Measurements from ENCODE around the gene MRTFA.
A peak's percentile ranks its signal among the peaks of the same experiment; 100 is the strongest.
"Not testable (repeated sequence)": the region's sequence is repeated elsewhere in the genome, so short reads cannot be mapped to it uniquely, and the experiment has no call there.

Gene MRTFA

DNA sequence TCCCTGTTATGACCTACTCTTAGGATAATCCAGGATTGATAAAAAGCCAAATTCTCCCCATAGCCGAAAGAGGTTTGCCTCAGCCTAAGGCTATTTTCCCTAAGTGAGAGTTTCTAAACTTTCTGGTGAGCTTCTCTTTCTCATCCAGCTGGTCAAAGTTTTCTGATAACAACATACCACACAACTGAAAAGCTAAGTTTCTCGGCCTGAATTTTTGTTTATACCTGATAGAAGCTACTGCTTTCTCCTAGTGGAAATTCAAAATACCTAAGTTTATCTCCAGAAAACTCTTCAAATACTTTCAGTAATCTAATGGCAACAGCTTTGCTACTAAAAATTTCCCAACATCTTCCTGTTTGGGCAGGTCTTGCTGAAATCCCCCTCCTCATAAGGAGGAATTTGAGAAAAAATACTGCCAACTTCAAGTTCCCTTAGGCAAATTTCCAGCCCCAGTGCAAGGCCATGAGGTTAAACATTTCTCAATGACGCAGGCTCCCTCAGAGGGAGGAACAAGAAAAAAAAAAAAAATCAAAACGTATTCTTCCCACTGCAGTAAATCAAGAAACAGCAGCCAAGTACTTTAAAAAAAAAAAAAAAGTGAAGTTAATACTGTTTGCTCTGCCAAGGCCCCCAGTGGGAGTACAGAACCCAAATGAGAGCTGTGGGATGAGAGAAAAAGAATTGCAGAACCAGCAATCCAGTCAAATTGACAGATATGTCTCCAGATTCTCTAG lies 127.0 kb downstream of the MRTFA start:
- DNase-seq (no peak), ATAC-seq (replicated peaks) (no peak)
- Mint-ChIP-seq H3K9me3 (no peaks in the 10 kb centered on the region), H3K27ac (no peak overlapping the region), H3K4me1 (ENCODE audit: low read depth in 2 of 2) (peaks cover 0 to 10% of the 10 kb centered on the region in 2 donors), H3K36me3 (ENCODE audit: insufficient read depth) (peaks cover 7% of the 10 kb centered on the region), H3K27me3 (no peaks in the 10 kb centered on the region), H3K4me3 (no peak overlapping the region)

DNA sequence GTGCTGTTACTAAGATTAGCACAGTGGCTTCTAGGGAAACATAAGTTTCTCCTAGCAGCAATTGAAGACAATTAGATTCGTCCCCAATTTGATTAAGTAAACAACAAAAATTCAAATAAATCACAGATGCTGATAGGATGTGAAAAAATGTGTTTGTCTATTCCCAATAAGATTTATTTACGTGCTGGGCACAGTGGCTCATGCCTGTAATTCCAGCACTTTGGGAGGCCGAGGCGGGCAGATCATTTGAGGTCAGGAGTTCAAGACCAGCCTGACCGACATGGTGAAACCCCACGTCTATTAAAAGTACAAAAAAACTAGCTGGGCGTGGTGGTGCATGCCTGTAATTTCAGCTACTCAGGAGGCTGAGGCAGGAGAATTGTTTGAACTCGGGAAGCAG lies 128.5 kb downstream of the MRTFA start:
- not testable (repeated sequence) for H3K36me3 Mint-ChIP-seq (ENCODE audit: insufficient read depth); H3K9me3 Mint-ChIP-seq; H3K27ac Mint-ChIP-seq; H3K27me3 Mint-ChIP-seq; ATAC-seq (replicated peaks); DNase-seq; H3K4me3 Mint-ChIP-seq
- peaks cover under 1 to 13% of the 10 kb centered on the region in 2 donors for H3K4me1 Mint-ChIP-seq (ENCODE audit: low read depth in 2 of 2)

DNA sequence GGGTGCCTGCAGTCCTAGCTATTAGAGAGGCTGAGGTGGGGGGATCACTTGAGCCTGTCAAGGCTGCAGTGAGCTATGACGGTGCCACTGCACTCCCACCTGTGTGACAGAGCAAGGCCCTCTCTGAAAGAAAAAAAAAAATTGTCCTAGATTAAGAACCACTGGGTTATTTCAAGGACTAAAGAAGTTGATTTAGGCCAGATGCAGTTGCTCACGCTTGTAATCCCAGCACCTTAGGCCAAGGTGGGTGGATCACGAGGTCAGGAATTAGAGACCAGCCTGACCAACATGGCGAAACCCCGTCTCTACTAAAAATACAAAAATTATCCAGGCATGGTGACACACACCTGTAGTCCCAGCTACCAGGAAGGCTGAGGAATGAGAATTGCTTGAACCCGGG lies 129.0 kb downstream of the MRTFA start:
- no peak for DNase-seq
- no peaks in the 10 kb centered on the region for H3K27me3 Mint-ChIP-seq
- no peak overlapping the region for H3K4me3 Mint-ChIP-seq
- no peak for ATAC-seq (replicated peaks)
- no peak overlapping the region for H3K27ac Mint-ChIP-seq
- peaks cover 4 to 13% of the 10 kb centered on the region in 2 donors for H3K4me1 Mint-ChIP-seq (ENCODE audit: low read depth in 2 of 2)
- peaks cover 4% of the 10 kb centered on the region for H3K36me3 Mint-ChIP-seq (ENCODE audit: insufficient read depth)
- no peaks in the 10 kb centered on the region for H3K9me3 Mint-ChIP-seq

DNA sequence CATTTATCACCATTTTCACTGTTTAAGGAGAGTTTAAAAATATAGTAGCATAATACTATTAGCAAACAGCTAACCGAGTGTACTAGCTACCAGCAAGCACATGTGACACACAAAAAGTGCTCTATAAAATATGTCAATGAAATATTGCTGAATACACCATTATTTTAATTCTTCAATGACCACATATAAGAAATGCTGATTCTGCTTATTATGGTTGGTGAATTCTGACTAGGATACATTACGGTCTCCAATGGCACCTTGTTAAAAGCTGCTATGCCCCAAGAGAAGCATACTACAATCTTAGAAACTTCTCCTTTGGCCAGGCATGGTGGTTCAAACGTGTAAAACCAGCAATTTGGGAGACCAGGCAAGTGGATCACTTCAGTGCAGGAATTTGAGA lies 129.8 kb downstream of the MRTFA start:
- Mint-ChIP-seq H3K27me3 (no peaks in the 10 kb centered on the region), H3K4me3 (no peak overlapping the region), H3K9me3 (no peaks in the 10 kb centered on the region), H3K36me3 (ENCODE audit: insufficient read depth) (peaks cover 4% of the 10 kb centered on the region), H3K4me1 (ENCODE audit: low read depth in 2 of 2) (peaks cover 4 to 13% of the 10 kb centered on the region in 2 donors), H3K27ac (no peak overlapping the region)
- no peak for DNase-seq
- ATAC-seq (replicated peaks): no peak

DNA sequence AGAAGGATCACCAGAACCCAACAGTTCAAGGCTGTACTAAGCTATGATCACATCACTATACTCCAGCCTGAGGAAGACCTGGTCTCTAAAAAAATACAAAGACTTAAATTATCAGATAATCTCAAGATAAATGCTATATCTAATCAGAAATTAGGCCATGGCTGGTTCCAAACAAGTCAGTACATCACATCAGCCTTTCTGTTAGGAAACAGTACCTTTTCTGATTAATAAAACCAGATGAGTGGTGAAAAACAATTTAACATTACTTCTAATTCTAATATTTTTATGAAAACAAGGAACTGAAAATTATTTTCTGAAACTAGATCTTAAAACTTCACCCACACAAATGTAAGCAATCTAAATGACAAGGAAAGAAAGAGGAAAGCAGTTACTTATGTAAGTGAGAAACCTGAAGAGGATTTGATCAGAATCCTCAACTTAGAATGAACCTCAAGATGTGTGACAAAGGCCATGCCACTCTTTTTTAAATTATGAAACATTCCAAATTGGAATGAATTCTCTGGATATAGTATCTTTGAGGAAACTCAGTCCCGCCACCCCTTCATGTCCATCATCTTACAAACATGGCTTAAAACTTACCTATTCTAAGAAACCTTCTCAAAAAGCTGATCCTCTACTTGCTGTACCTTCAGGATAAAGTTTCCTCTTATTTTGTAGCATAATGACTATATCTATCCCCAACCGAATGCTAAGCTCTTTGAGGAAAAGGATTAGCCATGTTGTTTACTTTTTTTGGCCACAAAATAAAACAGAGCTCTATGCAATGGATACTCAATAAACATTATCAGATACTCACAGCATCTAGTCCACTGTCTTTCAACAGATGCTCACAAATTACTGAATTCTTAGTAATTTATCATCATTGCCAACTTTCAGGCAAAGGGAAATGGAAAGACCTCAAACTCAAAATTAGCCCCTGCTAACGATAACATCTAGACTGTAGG lies 132.0 kb downstream of the MRTFA start:
- H3K4me1 Mint-ChIP-seq (ENCODE audit: low read depth in 2 of 2): peaks cover 4 to 7% of the 10 kb centered on the region in 2 donors
- H3K4me3 Mint-ChIP-seq: no peak overlapping the region
- peak overlapping the region; percentile 13 to 54 for H3K27ac Mint-ChIP-seq
- ATAC-seq (replicated peaks) (no peak), DNase-seq (no peak)
- peaks cover 9% of the 10 kb centered on the region for H3K36me3 Mint-ChIP-seq (ENCODE audit: insufficient read depth)
- H3K27me3 Mint-ChIP-seq: no peaks in the 10 kb centered on the region
- no peaks in the 10 kb centered on the region for H3K9me3 Mint-ChIP-seq

DNA sequence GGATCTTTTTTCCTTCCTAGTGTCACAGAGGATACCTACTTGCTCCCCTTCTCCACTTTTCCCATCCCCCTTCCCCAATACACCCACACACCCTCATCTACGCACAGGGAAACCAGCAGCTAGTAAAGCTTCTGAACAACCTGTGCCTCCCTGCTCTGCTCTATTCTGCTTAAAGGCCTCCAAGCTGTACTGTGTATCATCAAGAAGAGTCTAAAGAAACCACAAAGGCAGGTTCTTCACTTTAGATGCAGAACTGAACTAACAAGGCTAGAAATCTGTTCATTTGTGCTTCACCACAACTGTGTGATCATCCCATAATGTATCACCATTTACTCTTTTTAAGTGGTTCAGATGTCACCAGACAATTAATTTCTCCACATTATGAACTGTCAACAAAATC lies 133.6 kb downstream of the MRTFA start:
- H3K36me3 Mint-ChIP-seq (ENCODE audit: insufficient read depth): peaks cover 9% of the 10 kb centered on the region
- no peaks in the 10 kb centered on the region for H3K9me3 Mint-ChIP-seq
- peaks cover 4 to 7% of the 10 kb centered on the region in 2 donors for H3K4me1 Mint-ChIP-seq (ENCODE audit: low read depth in 2 of 2)
- H3K4me3 Mint-ChIP-seq: no peak overlapping the region
- H3K27ac Mint-ChIP-seq: peak overlapping the region in 1 of 2 donors; percentile 66
- no peaks in the 10 kb centered on the region for H3K27me3 Mint-ChIP-seq
- no peak for ATAC-seq (replicated peaks)
- no peak for DNase-seq

DNA sequence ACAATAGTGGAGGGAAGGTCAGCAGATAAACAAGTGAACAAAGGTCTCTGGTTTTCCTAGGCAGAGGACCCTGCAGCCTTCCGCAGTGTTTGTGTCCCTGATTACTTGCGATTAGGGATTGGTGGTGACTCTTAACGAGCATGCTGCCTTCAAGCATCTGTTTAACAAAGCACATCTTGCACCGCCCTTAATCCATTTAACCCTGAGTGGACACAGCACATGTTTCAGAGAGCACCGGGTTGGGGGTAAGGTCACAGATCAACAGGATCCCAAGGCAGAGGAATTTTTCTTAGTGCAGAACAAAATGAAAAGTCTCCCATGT lies 136.1 kb downstream of the MRTFA start:
- DNase-seq; H3K27ac Mint-ChIP-seq; H3K27me3 Mint-ChIP-seq; ATAC-seq (replicated peaks); H3K4me3 Mint-ChIP-seq; H3K9me3 Mint-ChIP-seq; H3K36me3 Mint-ChIP-seq (ENCODE audit: insufficient read depth): not testable (repeated sequence)
- H3K4me1 Mint-ChIP-seq (ENCODE audit: low read depth in 2 of 2): peaks cover 10 to 11% of the 10 kb centered on the region in 2 donors

DNA sequence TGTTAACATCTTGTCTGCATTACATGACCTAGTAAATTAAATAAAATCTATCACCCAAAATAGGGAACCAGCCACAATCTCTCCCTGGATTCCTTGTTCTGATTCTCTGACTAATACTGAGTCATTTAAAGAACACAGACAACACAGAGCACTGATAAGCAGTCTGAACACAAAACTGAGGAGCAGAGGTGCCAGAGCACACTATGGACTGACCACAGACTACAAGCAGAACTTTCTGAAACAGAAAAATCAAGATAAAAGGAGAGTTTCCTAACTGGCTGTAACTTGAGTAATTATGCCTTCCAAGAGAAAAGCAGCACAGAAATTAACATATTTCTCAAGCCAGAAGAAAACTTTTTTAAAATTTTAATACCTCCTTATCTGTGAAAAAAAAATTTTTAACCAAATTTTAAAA lies 137.3 kb downstream of the MRTFA start:
- Mint-ChIP-seq H3K27me3 (no peaks in the 10 kb centered on the region), H3K4me3 (no peak overlapping the region), H3K27ac (peak overlapping the region in 1 of 2 donors; percentile 42), H3K9me3 (no peaks in the 10 kb centered on the region), H3K36me3 (ENCODE audit: insufficient read depth) (peaks cover 6% of the 10 kb centered on the region), H3K4me1 (ENCODE audit: low read depth in 2 of 2) (peaks cover 4 to 10% of the 10 kb centered on the region in 2 donors)
- DNase-seq (no peak), ATAC-seq (replicated peaks) (no peak)

DNA sequence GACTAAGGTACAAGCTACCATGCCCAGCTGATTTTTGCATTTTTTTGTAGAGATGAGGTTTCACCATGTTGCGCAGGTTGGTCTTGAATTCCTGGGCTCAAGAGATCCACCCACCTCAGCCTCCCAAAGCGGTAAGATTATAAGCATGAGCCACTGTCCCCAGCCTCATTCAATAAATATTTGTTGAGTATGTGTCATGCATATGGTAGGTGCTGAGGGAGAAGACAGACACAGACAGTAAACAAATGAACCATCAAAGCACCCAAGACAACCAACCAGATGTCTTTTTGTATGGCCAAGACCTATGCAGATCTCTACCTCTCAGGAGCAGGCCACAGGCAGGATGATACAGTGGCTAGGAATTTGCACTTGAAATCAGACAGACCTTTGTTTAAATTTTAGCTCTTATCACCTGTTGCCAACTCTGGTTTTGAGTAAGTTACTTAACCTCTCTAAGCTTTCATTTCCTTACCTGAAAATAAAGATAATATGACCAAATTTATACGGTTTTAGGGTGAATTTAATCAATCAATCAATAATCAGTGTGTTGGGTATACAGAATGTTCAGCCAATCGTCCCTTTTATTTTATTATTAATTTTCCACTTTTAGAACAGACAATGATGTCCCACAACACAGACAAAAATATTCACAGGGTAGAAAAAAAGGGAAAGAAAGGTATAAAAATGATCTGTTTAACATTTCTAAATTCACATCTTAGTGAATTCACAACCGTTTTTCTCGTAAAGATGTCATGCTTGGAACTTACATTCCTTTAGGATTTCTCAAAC lies 137.9 kb downstream of the MRTFA start:
- H3K9me3 Mint-ChIP-seq: no peaks in the 10 kb centered on the region
- ATAC-seq (replicated peaks): no peak
- no peak overlapping the region for H3K4me3 Mint-ChIP-seq
- peak overlapping the region; percentile 31 to 44 for H3K27ac Mint-ChIP-seq
- no peaks in the 10 kb centered on the region for H3K27me3 Mint-ChIP-seq
- H3K36me3 Mint-ChIP-seq (ENCODE audit: insufficient read depth): peaks cover 6% of the 10 kb centered on the region
- H3K4me1 Mint-ChIP-seq (ENCODE audit: low read depth in 2 of 2): peaks cover 6 to 10% of the 10 kb centered on the region in 2 donors
- DNase-seq: no peak

DNA sequence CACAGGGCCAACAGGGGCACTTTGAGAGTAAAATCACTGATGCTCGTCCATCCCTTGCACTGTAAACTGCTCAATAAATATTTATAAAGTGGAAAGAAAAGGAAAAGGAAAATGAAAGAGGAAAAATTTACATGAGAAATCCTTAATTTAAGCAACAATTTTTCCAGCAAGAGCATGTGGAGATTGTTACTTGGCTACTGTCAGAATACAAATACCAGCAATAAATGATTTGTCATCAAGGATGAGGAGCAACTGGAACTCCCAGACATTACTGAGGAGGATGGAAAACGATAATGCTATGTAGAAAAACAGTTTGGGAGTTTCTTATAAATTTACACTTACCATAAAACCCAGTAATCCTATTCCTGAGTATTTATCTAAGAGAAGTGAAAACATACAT lies 143.1 kb downstream of the MRTFA start:
- ATAC-seq (replicated peaks) (no peak), DNase-seq (no peak)
- Mint-ChIP-seq H3K9me3 (no peaks in the 10 kb centered on the region), H3K4me3 (no peak overlapping the region), H3K27me3 (no peaks in the 10 kb centered on the region), H3K36me3 (ENCODE audit: insufficient read depth) (peaks cover 3% of the 10 kb centered on the region), H3K4me1 (ENCODE audit: low read depth in 2 of 2) (peaks cover 19 to 23% of the 10 kb centered on the region in 2 donors), H3K27ac (peak overlapping the region; percentile 14 to 69)

DNA sequence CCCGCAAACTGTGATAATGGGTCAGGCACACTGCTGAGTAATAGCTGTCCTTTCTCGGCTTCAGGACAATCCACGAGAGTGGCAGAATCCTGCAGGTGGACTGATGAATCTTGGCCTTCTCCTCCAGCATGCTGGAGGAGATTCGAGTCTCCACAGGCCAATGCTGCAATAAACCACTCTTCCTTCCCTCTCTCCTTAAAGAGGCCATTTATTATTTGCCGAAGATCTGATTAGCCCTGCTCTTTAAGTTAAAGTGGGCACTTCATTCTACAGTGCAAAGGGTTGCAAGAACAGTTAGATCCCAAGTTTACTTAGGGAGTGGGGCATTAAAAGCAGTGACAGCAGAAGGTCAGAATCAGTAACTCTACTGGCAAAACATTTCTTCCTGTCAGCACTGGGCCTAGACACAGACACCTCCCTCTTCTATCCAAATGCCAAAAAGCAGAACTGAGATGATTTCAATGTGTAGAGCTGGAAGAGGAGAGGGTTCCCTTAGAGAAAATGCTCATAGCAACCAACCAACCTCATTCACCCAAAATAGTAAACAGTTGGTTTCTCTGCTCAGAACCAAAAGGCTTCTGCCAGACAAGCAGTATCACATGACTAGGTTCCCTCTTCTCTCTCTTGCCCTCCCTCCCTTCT lies 144.4 kb downstream of the MRTFA start:
- H3K27ac Mint-ChIP-seq: peak overlapping the region; percentile 69 to 75

DNA sequence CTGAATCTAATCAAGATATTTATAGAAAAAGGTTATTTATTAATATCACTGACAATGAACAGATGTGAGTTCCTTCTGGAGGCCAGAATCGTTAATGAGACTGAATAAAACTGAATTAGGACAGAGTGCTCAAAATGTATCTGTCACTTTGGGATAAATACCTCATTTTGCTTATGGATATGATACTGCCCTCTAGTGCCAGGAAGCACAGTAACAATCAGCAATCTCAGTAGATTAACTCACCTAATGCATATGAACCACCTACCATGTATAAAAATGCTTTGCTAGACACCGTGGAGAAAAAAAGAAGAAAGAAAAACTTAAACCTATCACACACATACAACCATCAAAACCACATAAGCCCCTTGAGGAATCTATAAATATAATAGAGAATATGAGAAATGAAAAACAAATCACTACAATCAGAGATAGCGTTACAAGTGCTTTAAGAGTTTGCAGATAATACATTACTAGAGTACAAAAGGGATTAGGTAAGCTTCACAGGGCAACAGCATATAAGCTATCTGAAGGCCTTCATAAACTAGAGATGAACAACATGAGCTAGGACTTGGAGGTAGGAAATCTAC lies 148.8 kb downstream of the MRTFA start:
- Mint-ChIP-seq H3K9me3 (no peaks in the 10 kb centered on the region), H3K27ac (no peak overlapping the region), H3K4me3 (no peak overlapping the region), H3K36me3 (ENCODE audit: insufficient read depth) (peaks cover 4% of the 10 kb centered on the region), H3K4me1 (ENCODE audit: low read depth in 2 of 2) (peaks cover 8 to 19% of the 10 kb centered on the region in 2 donors), H3K27me3 (no peaks in the 10 kb centered on the region)
- peak in 1 of 3 experiments; percentile 6 for DNase-seq
- ATAC-seq (replicated peaks): peak; percentile 68

More for the DNA sequence above, 144.4 kb downstream of the MRTFA start:
- Mint-ChIP-seq H3K4me1 (ENCODE audit: low read depth in 2 of 2) (peaks cover 21 to 24% of the 10 kb centered on the region in 2 donors), H3K9me3 (no peaks in the 10 kb centered on the region), H3K27me3 (no peaks in the 10 kb centered on the region), H3K36me3 (ENCODE audit: insufficient read depth) (peaks cover 3% of the 10 kb centered on the region), H3K4me3 (no peak overlapping the region)
- ATAC-seq (replicated peaks) (peak; percentile 76), DNase-seq (no peak)

Data from effector memory CD8-positive, alpha-beta T cell (primary cell).